Measurements from ENCODE around the gene NLGN3.

NLGN3 gene

DNA sequence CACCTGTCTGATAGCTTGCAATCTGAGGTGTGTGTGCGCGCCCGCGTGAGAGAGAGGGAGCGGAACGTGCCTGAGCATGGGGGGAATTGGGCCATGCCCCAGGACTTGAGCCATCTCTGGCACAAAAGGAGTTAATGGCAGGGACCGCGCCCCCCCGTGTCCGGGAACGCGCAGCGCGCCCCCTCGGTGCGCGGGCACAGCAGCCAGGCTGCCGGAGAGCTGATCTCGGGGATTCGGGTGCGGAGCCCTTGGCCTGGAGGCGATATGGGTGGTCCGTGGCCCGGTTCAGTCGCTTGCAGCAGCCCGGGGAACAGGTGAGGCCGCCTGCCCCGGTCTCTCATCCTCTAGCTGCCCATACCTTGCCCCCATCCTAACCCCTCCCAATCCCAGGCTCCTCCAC is at the start of gene NLGN3:
Gene NLGN3, plus strand, starts transcription at position 191 of the 400 bp plus-strand sequence. CDS start 2,909 bp downstream, outside the sequence.
- DNase-seq = no peak

DNA sequence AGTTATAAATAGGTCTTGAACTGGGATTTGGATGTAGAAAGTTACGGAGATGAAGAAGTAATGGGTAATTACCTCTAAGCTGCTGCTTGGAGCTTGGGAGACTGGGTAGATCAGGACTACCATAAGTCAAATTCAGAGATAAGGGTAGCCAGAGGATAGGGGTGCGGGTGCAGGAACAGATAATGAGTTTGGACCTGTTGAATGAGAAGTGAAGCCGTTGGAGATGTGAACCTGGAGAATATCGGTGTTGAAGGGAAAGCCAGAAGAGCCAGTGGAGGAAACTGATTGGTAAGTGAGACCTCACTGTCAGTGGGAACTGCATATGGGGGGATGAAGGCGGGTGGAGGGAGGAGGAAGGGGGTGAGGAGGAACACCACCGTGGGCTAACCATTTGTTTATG is 49.6 kb upstream of the NLGN3 start:
- DNase-seq = no peak

DNA sequence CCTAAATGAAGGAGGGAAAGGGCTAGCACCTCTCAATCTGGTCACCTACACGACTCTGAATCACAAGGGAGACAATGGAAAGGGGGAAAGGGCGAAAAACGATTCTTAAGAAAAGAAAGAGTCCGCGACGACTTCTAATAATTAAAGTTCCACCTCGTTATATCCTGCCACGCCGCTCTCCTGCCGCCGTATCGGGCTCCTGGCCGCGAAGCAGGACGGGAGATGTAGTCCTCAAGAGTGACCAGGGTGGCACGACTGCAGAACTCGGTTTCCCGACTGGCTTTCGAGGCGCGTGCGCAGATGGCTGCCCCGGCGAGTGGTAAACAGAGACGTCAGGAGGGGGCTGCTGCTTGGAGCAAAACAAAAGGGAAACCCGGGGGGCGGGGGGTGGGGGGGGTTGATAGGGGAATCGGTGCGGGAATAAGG is 49.1 kb upstream of the NLGN3 start, which contains the start of gene FOXO4:
Gene FOXO4, plus strand, starts transcription at position 297 of the 426 bp plus-strand sequence. CDS start 678 bp downstream, outside the sequence.
- peak; percentile 72 for DNase-seq

DNA sequence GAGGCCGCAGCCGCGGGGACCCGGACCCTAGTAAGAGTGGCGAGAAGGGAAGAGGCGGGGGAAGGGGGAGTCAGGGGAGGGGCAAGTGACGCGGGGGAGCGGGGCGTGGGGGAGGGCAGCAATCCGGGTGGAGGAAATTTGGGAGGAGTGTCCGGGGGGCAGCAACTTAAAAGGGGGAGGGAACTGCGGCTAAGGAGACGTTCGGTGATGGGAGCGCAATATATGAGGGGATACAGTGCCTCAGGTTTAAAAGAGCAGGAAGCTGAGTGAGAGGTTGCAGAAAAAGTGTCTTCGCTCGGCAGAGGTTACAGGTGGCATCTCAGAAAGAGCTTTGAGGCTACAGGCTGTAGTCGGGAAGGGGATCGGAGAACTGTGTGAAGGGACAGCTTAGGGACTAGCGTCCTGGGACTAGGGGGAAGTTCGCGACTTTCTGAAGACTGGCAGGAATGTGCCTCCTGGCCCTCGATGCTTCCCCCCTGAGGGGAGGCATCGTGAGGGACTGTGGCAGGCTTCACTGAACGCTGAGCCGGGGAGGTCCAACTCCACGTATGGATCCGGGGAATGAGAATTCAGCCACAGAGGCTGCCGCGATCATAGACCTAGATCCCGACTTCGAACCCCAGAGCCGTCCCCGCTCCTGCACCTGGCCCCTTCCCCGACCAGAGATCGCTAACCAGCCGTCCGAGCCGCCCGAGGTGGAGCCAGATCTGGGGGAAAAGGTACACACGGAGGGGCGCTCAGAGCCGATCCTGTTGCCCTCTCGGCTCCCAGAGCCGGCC is 48.5 kb upstream of the NLGN3 start:
- DNase-seq = no peak

DNA sequence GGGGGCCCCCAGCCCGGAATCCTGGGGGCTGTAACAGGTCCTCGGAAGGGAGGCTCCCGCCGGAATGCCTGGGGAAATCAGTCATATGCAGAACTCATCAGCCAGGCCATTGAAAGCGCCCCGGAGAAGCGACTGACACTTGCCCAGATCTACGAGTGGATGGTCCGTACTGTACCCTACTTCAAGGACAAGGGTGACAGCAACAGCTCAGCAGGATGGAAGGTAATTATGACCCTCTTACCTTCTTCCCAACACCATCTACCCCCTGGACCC is 47.9 kb upstream of the NLGN3 start:
- DNase-seq = no peak

DNA sequence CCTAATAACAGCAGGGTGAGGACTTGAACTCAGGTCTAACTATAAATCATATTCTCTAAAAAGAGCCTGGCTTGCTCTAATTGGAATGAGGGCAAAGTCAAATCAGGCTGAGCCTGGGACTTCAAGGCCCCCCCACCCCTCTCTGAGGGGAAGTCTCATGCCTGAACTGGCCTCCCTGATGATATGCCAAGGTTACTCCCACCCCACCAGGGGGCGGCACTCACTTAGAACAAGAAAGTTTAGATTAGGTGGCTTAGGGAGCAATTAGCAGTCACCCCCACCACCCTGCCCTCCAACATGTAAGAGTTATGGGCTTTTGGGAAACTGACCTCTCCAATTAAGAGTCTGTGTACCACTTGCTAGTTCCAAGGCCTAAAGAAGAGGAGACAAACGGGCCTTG is 46.3 kb upstream of the NLGN3 start:
- DNase-seq = peak; percentile 67

DNA sequence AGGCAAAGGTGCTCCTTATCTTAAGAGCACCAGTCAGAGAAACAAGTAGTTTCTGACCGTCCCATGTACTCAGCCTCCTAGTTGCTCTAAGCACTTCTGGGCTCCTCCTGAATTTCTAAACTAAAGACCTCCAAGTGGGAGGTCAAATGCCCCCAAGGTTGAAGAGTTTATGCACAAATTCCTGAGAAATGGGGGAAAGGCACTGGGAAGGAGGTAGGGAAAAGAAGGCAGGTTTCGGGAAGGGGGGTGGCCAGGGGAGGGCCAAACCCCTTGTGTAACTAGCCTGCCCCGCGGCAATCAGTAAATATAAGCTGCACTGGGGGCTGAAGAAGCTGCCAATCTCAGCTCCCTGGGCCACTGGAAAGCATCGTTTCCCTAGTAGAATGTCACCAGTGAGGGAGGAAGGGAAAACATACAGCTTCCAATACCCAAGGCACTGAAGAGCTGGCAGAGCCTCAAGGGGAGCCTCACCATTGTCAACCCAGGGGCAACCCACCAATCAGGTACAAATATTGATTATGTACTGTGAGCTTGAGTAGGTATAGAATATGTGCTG is 45.6 kb upstream of the NLGN3 start:
- DNase-seq = no peak

DNA sequence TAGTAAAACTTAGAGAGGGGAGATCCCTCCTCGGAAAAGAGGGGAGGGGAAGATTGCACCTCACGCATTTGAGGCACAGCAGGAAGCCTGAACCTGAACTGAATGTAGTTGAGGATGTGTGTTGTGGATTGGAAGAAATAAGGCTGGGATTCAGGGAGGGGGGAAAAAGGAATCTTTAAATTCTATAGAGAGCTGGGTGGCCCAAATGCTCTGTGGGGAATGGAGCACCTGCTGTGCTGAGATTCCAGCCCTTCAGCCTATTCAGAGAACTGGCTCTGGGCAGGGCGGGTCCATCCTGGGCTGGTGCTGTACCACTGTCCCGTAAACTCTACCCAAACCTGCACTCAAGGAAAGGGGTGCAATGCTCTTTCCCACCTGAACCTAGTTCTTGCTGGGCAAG is 44.9 kb upstream of the NLGN3 start:
- no peak for DNase-seq

DNA sequence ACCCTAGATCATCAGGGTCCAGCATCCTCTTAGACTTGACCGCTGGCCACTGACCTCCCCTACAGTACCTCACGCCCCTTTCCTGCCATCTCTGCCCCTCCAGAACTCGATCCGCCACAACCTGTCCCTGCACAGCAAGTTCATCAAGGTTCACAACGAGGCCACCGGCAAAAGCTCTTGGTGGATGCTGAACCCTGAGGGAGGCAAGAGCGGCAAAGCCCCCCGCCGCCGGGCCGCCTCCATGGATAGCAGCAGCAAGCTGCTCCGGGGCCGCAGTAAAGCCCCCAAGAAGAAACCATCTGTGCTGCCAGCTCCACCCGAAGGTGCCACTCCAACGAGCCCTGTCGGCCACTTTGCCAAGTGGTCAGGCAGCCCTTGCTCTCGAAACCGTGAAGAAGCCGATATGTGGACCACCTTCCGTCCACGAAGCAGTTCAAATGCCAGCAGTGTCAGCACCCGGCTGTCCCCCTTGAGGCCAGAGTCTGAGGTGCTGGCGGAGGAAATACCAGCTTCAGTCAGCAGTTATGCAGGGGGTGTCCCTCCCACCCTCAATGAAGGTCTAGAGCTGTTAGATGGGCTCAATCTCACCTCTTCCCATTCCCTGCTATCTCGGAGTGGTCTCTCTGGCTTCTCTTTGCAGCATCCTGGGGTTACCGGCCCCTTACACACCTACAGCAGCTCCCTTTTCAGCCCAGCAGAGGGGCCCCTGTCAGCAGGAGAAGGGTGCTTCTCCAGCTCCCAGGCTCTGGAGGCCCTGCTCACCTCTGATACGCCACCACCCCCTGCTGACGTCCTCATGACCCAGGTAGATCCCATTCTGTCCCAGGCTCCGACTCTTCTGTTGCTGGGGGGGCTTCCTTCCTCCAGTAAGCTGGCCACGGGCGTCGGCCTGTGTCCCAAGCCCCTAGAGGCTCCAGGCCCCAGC is 43.8 kb upstream of the NLGN3 start:
- no peak for DNase-seq

DNA sequence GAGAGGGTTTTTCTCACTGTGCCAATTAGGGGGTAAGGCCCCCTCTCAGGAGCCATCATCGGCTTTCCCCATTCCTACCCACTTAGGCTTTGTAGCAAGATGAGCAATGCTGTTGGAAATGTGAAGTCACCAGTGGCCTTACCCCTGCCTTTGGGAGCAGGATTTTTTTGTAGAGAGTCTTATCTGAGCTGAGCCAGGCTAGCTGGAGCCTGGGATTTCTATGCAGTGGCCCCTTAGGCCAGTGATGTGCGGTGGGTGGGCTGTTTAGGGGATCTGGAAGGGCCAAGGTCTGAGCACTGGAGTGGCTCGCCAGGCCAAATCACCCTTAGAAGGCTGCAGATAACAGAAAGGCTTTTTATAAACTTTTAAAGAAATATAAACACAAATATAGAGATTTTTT is 42.3 kb upstream of the NLGN3 start:
- DNase-seq = no peak

DNA sequence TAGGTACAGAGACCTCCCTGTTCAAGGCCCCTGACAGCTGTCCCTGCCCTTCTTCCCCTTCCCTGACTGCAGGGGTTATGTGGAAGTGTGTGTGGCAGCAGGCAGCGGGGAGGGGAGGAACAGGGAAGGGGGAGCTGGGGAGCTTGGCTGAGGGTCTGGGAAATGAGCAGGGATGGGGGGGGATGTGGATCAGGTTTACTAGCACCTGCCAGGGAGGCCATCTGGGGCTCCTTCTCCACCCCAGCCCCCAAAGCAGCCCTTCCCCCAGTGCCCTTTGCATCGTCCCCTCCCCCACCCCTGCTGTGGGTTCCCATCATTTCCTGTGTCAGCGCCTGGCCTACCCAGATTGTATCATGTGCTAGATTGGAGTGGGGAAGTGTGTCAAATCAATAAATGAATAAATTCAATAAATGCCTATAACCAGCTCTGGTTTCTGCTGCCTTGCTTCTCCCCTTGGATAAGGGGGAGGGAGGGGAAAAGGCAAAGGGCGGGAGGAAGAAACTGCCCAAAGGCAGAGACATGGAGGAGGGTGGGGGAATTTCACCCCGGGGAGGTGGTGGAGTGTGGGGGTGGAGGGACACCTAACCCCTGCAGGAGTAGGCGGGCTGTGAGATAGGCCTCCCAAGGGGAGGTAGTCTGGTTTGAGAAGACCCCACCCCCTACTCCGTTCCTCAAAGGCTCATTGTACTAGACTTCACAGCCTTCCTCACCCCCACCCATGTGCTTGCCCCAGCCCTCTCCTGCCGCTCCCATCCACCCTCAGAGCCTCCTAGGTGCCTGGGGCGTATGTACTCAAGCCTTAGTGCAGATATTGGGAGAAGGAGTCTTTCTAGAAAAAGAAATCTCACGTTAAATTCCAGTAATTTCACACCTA is 41.3 kb upstream of the NLGN3 start:
- peak; percentile 36 for DNase-seq

DNA sequence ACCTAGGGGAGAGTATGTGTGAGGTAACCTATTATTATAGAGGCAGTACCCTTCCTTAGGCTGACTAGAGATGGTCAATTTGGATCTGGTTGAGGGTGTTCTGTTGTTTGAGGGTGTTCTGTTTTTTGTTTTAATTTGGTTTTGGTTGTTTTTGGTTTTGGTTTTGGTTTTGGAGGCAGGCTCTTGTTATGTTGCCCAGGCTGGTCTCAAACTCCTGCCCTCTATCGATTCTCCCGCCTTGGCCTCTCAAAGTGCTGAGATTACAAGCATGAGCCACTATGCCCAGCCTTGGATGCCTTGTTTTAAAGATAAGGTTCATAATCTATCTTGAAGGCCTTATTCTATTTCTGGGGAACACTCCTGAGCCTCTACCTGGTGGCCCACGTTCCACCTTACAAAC is 39.0 kb upstream of the NLGN3 start:
- no peak for DNase-seq

DNA sequence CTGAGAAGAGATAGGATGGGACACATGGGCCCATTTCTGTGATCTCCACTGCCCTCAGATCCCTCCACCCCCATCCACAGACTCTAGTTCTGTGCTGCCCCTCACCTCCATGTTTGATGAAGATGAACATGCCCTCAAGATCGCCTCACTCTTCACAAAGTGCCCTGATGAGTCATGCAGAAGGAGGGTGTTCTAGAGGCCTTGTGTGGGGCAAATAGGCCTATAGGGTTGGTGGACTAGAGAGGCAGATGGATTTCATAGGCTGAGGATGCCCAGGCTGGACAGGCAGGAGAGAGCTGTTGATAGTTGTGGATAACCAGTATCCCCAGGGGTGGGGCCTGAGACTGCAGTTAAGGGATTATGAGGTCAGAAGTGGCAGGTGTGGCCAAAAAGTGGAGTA is 38.2 kb upstream of the NLGN3 start, which contains the start of gene CXorf65:
Gene CXorf65, minus strand, starts transcription at position 314 of the 400 bp plus-strand sequence. Its CDS starts 184 bp downstream, at position 130.
- no peak for DNase-seq

DNA sequence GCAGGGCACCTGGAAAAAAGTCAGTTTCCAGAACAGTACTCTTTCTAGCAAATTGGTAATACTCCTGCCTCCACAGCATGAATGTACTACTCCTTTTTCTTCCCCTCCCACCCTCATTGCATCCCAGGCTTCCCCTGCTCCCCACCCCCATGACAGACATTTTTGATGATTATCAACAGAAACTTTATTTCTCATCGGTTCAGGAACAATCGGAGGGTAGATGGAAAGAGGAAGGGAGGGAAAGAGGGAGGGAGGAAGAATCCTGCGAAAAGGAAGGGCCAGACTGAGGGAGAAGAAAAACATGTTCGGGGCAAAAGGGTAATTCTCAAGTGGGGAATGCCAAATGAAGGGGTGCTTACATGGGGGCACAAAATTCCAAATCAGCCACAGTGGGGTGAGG is 37.4 kb upstream of the NLGN3 start:
- no peak for DNase-seq

DNA sequence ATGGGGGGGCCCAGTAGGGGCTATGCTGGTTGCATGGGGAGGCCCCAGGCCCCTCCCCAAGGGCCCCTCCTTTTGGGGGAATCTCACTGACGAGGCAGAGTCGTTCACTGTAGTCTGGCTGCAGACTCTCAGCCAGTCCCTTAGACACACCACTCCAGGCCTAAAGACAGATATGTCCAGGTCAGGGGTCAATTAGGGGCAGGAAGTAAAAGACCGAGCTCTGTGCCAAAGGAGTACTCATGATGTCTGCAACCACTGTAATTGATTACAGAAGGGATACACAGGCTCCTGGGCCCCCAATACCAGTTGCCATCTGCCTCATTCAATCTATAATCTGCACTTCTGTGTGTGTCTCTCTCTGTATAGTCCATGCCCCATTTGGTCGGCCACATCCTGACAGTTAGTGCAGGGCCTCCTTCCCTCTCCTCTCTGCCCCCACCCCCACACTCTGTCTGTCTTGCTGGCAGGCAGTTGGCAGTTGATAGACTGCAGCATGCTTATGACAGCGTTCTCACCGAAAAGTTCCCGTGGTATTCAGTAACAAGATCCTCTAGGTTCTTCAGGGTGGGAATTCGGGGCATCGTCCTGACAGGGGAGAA is 36.8 kb upstream of the NLGN3 start:
- no peak for DNase-seq

DNA sequence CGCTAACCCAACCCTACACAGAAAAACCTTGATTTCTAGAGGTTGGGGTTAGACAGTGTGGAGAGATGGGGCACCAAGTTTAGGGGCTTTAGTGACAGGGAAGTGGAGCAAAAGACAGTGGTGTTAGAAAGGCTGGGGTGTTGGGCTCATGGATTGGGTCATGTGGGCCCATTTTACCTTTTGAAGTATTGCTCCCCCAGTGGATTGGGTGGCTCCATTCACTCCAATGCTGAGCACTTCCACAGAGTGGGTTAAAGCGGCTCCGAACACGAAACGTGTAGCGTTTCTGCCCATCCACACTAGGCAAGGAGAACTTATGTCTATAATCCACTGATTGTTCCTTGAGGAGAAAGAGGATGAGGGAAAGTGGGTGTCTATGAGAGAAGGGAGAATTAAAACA is 35.6 kb upstream of the NLGN3 start:
- DNase-seq = no peak

DNA sequence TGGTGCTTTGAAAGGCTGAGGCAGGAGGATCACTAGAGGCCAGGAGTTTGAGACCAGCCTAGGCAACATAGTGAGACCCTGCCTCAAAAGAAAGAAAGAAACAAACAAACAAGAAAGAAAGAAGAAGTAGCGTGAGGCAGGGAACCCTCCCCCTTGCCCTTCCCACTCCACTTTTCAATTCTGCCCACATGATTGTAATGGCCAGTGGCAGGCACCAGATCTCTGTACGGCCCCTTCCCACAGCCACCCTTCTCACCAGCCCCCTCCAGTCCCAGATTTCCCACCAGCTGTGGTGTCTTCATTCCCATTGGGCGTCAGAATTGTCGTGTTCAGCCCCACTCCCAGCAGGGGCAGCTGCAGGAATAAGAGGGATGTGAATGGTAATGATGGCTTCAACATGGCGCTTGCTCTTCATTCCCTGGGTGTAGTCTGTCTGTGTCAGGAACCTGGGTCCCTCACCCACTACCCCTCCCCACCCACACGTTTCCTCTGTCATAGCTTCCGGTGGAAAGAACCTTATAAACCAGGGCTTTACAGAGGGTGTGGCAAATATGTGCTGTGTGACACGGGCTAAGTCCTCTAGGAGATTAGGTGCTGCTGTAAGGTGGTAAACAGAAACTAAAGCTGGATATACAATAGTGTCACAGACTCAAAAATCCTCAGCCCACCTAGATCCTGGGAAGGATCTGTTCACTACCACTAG is 33.3 kb upstream of the NLGN3 start, which contains the start of gene IL2RG:
Gene IL2RG, minus strand, starts transcription at position 437 of the 703 bp plus-strand sequence. Its CDS starts 38 bp downstream, at position 399.
- DNase-seq = peak; percentile 73

DNA sequence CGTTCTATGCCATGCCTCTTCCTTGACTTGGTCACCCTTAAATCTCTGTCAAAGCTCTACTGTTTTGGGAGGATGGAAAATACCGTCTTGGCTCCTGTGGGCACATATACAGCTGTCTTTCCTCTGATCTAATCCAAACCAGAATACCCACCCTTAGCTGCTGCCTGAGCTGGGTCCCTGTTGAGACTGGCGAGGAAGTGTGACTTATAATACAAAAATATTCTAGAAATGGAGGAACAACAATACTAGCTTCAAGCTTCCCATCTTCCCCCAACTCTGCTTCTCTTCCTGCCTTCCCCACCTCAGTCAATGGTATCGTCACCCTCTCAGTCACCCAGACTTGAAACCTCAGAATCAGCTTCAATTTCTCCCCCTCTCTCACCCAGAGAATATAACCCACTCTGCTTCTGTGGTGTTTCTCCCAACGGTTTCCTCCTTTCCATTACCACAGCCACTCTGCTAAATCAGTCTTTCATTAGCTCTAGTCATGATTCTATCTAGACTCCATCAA is 32.7 kb upstream of the NLGN3 start:
- no peak for DNase-seq

DNA sequence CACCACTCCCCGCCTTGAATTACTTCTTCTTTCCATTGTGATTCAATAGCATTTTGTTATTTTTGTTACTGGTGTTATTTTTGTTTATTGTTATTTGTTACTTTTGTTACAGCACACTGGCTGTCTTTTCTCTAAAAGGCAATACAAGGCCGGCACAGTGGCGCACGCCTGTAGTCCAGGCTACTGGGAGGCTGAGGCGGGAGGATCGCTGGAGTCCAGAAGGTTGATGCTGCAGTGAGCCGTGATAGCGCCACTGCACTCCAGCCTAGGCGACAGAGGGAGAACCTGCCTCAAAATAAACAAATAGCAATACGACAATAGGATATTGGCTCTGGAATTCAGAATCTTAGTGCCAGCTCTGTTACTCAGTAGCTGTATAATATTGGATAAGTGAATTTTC is 27.3 kb upstream of the NLGN3 start:
- no peak for DNase-seq

DNA sequence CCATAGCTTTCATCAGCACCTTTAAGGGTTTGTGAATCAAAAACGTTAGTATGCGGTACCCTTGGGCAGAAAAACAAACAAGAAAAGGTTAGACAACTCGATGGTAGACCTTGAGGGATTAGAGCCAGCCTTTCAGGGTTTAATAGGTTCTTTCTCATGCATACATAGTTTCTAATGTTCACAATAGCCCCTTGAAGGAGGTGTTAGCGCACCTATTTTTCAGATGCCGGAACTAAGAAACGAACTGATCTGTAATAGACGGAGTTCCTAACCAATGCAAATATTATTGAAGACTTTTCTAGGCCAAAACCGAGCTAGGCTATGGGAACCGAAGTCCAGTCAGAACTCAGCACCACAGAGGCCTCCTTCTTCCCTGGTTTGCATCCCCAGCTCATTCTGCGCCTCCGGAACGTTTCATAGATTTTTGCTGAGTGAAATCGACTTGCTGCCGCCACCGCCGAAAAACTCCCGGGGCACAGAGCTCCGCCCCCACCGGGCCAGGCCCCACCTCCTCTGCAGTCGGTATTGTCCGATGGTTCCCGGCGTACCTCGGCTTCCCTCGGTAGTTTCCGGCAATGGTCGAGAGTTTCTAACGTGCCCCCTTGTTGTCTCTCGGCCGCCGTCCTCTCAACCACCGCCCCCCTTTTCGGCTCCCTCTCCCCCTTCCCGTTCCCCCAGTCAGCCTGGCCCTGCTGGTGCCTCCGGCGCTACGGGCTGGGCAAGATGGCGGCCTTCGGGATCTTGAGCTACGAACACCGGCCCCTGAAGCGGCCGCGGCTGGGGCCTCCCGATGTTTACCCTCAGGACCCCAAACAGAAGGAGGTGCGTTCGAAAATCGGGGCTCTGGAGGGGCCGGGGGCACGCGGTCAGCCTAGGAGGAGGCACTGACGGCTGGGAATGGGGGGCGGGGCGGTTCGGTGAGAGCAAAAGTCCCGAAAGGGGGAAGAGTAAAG is 26.3 kb upstream of the NLGN3 start, which contains the start of gene MED12:
Gene MED12, plus strand, starts transcription at position 565 of the 953 bp plus-strand sequence. Its CDS starts 159 bp downstream, at position 724.
- DNase-seq = peak; percentile 65
